Uterus (tissue), 4 donors: ENCODE results near the gene GDF10. TPM values are rescaled to one million over a fixed set of nuclear protein-coding genes. Genes with fewer than 3 reads are reported as not detected.

Experiments
- DNase-seq, 2 donors: peaks; one replicate each; pipeline ENCODE4 v3.0.0-alpha.2; 2019 to 2020
- H3K27ac ChIP-seq, 2 donors: fragments of 200-600 bp; sonication (generic); 1 replicate in 1 of 2; 2 replicates in 1 of 2; pipeline ENCODE4 v1.5.1; 2016 to 2018
- H3K27me3 ChIP-seq, 2 donors: fragments of 200-600 bp; sonication (generic); one replicate each; pipeline ENCODE4 v1.5.1; 2018 to 2019; ENCODE audit warnings: control low read depth in 1 of 2
- H3K36me3 ChIP-seq, 2 donors: fragments of 200-600 bp; sonication (generic); one replicate each; pipeline ENCODE4 v1.5.1; 2019; ENCODE audit warnings: control low read depth in 1 of 2
- H3K4me1 ChIP-seq, 2 donors: fragments of 200-600 bp; sonication (generic); one replicate each; pipeline ENCODE4 v1.5.1; 2018 to 2019; ENCODE audit warnings: control low read depth in 1 of 2
- H3K4me3 ChIP-seq, 2 donors: fragments of 200-600 bp; sonication (generic); 1 replicate in 1 of 2; 2 replicates in 1 of 2; pipeline ENCODE4 v1.5.1; 2018 to 2019; ENCODE audit warnings: mild to moderate bottlenecking in 1 of 2
- H3K9me3 ChIP-seq, 2 donors: fragments of 200-600 bp; sonication (generic); one replicate each; pipeline ENCODE4 v1.5.1; 2019; ENCODE audit warnings: control low read depth in 1 of 2
- POLR2A ChIP-seq, 2 donors: fragments of 450-650 bp; IDR thresholded peaks; one replicate each; pipeline ENCODE4 v1.6.1; 2016; ENCODE audit warnings: antibody characterized with exemption in 2 of 2, mild to moderate bottlenecking in 1 of 2, moderate library complexity in 1 of 2
- intact Hi-C: fragments of 100-400 bp; cut with DNase I; formaldehyde crosslinking; loops from one replicate; pipeline ENCODE4 v1.15.1; 2023; ENCODE audit warnings: low total_unique reads
- total RNA-seq, 4 donors: library from RNA; depleted of rRNA in 3 of 4; stranded (reverse); fragments of >200 nt in 3 of 4; gene quantifications; one replicate each; pipeline versions ENCODE4 v1.1.0 to v1.2.4, GENCODE V29; 2014 to 2023
- TF ChIP-seq, protein P1 (sequence below), 4 experiments: fragments of 200-600 bp in 2 of 4; fragments of 450-650 bp in 2 of 4; sonication (generic) in 2 of 4; IDR thresholded peaks; one replicate each; pipeline ENCODE4 v1.5.1; 2016 to 2019; ENCODE audit warnings: antibody characterized with exemption in 4 of 4, mild to moderate bottlenecking in 2 of 4, moderate library complexity in 1 of 4
- donor health status: DM: yes; HTN: yes; CAD: no.

The GDF10 gene
- total RNA-seq, 4 donors from 2014 or later, result 4.6 to 6.4 TPM; not detected in 2

DNA sequence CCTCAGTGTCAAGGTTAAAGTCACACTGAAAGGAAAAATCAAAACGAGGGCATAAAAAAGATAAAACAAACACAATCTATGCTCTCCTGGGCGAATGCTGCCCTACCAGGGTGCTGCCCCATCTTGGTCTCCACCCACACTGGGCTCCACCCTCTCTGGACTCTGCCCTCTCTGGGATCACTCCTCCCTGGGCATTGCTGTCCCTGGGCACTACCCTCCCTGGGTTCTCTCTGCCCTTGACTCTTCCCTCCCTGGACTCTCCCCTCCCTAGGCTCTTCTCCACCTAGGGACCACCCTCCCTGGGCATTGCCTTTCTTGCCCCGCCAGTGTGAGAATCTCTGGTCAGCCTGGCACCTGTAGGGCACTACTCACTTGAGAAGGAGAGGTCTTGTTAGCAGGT, 30.8 kb downstream of the GDF10 start:
- H3K9me3 ChIP-seq, result no peaks in the 10 kb centered on the region
- no peak for TF ChIP-seq POLR2A (IDR thresholded peaks at IDR 0.05)
- TF ChIP-seq, protein P1, sequence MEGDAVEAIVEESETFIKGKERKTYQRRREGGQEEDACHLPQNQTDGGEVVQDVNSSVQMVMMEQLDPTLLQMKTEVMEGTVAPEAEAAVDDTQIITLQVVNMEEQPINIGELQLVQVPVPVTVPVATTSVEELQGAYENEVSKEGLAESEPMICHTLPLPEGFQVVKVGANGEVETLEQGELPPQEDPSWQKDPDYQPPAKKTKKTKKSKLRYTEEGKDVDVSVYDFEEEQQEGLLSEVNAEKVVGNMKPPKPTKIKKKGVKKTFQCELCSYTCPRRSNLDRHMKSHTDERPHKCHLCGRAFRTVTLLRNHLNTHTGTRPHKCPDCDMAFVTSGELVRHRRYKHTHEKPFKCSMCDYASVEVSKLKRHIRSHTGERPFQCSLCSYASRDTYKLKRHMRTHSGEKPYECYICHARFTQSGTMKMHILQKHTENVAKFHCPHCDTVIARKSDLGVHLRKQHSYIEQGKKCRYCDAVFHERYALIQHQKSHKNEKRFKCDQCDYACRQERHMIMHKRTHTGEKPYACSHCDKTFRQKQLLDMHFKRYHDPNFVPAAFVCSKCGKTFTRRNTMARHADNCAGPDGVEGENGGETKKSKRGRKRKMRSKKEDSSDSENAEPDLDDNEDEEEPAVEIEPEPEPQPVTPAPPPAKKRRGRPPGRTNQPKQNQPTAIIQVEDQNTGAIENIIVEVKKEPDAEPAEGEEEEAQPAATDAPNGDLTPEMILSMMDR (IDR thresholded peaks at IDR 0.05), result no peak
- no peak overlapping the region for H3K27ac ChIP-seq
- no peak for DNase-seq
- intact Hi-C loops, result no loop called here
- no peak overlapping the region for H3K4me3 ChIP-seq
- no peaks in the 10 kb centered on the region for H3K4me1 ChIP-seq
- no peaks in the 10 kb centered on the region for H3K36me3 ChIP-seq
- H3K27me3 ChIP-seq, result no peaks in the 10 kb centered on the region

DNA sequence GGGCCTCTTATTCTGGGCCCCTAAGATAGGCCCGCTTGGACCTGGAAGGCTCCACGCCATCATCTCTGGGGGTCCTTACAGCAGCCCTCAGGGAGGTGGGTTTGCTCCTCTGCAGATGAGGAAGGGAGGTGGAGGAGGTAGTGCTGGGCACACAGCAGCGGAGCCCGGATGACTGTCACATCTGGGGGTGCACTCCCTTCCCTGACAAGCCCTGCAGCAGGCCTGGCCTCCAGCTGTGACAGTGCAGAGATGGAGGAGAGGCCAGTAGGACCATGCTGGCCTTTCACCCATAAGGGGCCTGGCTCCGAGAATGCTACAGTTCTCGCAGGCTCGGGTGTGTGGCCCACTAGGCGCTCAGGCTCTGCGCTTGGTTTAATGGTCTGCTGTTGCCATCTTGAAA, 31.5 kb downstream of the GDF10 start:
- Histone ChIP-seq H3K4me1 (no peaks in the 10 kb centered on the region), H3K4me3 (no peak overlapping the region), H3K9me3 (no peaks in the 10 kb centered on the region), H3K27me3 (no peaks in the 10 kb centered on the region), H3K36me3 (no peaks in the 10 kb centered on the region), H3K27ac (no peak overlapping the region)
- DNase-seq, result no peak
- TF ChIP-seq, protein P1 (IDR thresholded peaks at IDR 0.05), result no peak
- TF ChIP-seq POLR2A (IDR thresholded peaks at IDR 0.05), result no peak
- intact Hi-C loops, result no loop called here

DNA sequence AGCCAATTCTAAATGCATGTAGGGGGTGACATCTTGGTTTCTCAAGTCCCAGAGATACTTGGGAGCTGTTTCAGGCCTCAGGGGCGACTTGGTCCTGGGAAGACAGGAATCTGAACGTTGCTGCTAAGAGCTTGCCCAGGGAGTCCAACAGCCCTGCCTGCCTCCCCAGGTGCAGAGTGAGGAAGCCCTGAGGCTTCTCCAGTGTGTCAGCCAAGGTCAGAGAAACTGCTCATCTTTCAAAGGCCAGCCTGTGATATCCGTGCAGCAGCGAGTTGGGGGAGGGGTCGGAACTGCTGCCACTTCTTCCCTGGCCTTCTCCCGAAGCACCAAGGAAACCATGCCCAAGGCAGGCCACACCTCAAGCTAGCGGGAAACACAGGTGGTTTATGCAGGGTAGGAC, 32.0 kb downstream of the GDF10 start:
- DNase-seq, result no peak
- TF ChIP-seq, protein P1 (IDR thresholded peaks at IDR 0.05), result no peak
- TF ChIP-seq POLR2A (IDR thresholded peaks at IDR 0.05), result no peak
- H3K36me3 ChIP-seq, result no peaks in the 10 kb centered on the region

GRCh38 chr10:47332371-47332770, 32.4 kb downstream of the GDF10 start:
- no peak overlapping the region for H3K27ac ChIP-seq
- DNase-seq, result no peak
- H3K4me3 ChIP-seq, result no peak overlapping the region
- intact Hi-C loops, result no loop called here
- H3K4me1 ChIP-seq, result no peaks in the 10 kb centered on the region
- H3K9me3 ChIP-seq, result no peaks in the 10 kb centered on the region
- no peaks in the 10 kb centered on the region for H3K36me3 ChIP-seq
- no peak for TF ChIP-seq POLR2A (IDR thresholded peaks at IDR 0.05)
- TF ChIP-seq, protein P1 (IDR thresholded peaks at IDR 0.05), result no peak
- no peaks in the 10 kb centered on the region for H3K27me3 ChIP-seq

More for the DNA sequence above, 32.0 kb downstream of the GDF10 start:
- H3K27ac ChIP-seq, result no peak overlapping the region
- intact Hi-C loops, result no loop called here
- no peaks in the 10 kb centered on the region for H3K9me3 ChIP-seq
- H3K27me3 ChIP-seq, result no peaks in the 10 kb centered on the region
- no peak overlapping the region for H3K4me3 ChIP-seq
- H3K4me1 ChIP-seq, result no peaks in the 10 kb centered on the region

DNA sequence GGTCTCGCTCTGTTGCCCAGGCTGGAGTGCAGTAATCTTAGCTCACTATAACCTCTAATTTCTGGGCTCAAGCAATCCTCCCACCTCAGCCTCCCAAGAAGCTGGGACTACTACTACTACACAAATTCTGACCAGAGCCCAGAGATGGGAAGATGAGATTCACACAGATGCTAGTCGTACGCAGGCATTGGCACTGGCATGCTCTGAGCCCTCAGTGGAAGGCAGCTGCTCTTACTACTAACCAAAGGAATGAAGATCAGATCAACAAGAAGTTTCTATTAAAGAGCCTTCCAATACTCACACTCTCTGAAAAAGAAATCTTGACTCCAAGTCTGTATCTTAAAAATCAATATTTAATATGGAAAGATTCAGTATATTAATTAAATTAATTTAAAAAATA, 32.9 kb downstream of the GDF10 start:
- TF ChIP-seq, protein P1 (IDR thresholded peaks at IDR 0.05), result no peak

More for the DNA sequence above, 32.9 kb downstream of the GDF10 start:
- intact Hi-C loops, result no loop called here
- DNase-seq, result no peak
- H3K36me3 ChIP-seq, result no peaks in the 10 kb centered on the region
- H3K4me1 ChIP-seq, result no peaks in the 10 kb centered on the region
- no peaks in the 10 kb centered on the region for H3K9me3 ChIP-seq
- H3K4me3 ChIP-seq, result no peak overlapping the region
- no peak overlapping the region for H3K27ac ChIP-seq
- H3K27me3 ChIP-seq, result no peaks in the 10 kb centered on the region
